Colonic mucosa (tissue), 4 donors: Measurements from ENCODE around the gene RAD51B. TPM values are rescaled to one million over a fixed set of nuclear protein-coding genes. Genes with fewer than 3 reads are reported as not detected.

Experiments used
- DNase-seq: peaks from one replicate; pipeline ENCODE4 v3.0.0-alpha.2; 2020
- H3K27ac ChIP-seq: fragments of 200-600 bp; one replicate; pipeline ENCODE4 v1.8.0; 2021
- H3K27me3 ChIP-seq: fragments of 200-600 bp; one replicate; pipeline ENCODE4 v1.8.0; 2021
- H3K36me3 ChIP-seq: fragments of 200-600 bp; one replicate; pipeline ENCODE4 v1.8.0; 2021
- H3K4me1 ChIP-seq: fragments of 200-600 bp; one replicate; pipeline ENCODE4 v1.8.0; 2021; ENCODE audit warnings: mild to moderate bottlenecking
- H3K4me3 ChIP-seq: fragments of 200-600 bp; one replicate; pipeline ENCODE4 v1.8.0; 2021
- H3K9ac ChIP-seq, 2 donors: one replicate each; pipeline ENCODE4 v1.7.0; 2013; ENCODE audit warnings: control low read depth in 2 of 2, low read depth in 2 of 2, low read length in 2 of 2
- H3K9me3 ChIP-seq: fragments of 200-600 bp; one replicate; pipeline ENCODE4 v1.8.0; 2021
- CTCF ChIP-seq: fragments of 200-600 bp; IDR thresholded peaks from one replicate; pipeline ENCODE4 v1.8.0; 2022; ENCODE audit warnings: antibody characterized with exemption, mild to moderate bottlenecking
- intact Hi-C: fragments of 100-400 bp; cut with DNase I; formaldehyde crosslinking; loops from one replicate; pipeline ENCODE4 v1.14.1; 2022
- total RNA-seq, 2 donors: library from RNA; stranded (reverse); fragmentation: NEBNext Ultra II Directional in 1 of 2; extraction: Animal tissue kit (Norgen Biotek cat#: 25700) in 1 of 2; gene quantifications; one replicate each; pipeline ENCODE4 v1.2.1, GENCODE V29; 2021
- donor health status: healthy.
- donor health status: DM: no; HTN: no; CAD: no.
- donor health status: DM: no; HTN: no; CAD: no.

The RAD51B gene
- total RNA-seq, 2 donors from 2014 or later: 12.7 to 22.0 TPM

- no peak overlapping the region for H3K9ac ChIP-seq
- no peak for DNase-seq
- H3K27me3 ChIP-seq: no peaks in the 10 kb centered on the region
- no peaks in the 10 kb centered on the region for H3K9me3 ChIP-seq
- TF ChIP-seq CTCF: no peak
- H3K4me3 ChIP-seq: no peak overlapping the region
- no peaks in the 10 kb centered on the region for H3K4me1 ChIP-seq
- intact Hi-C loops: no loop called here
- no peaks in the 10 kb centered on the region for H3K36me3 ChIP-seq
- H3K27ac ChIP-seq: no peak overlapping the region
These were observed 66.6 kb downstream of the RAD51B start for GRCh38 chr14:67886191-67886590.

GRCh38 chr14:67887478-67887877, 67.9 kb downstream of the RAD51B start:
- no peaks in the 10 kb centered on the region for H3K9me3 ChIP-seq
- no peak for DNase-seq
- intact Hi-C loops: no loop called here
- no peaks in the 10 kb centered on the region for H3K36me3 ChIP-seq
- no peaks in the 10 kb centered on the region for H3K27me3 ChIP-seq
- no peaks in the 10 kb centered on the region for H3K4me1 ChIP-seq
- H3K27ac ChIP-seq: no peak overlapping the region
- TF ChIP-seq CTCF: no peak
- no peak overlapping the region for H3K9ac ChIP-seq
- no peak overlapping the region for H3K4me3 ChIP-seq

GRCh38 chr14:67889455-67889854, 69.9 kb downstream of the RAD51B start:
- H3K36me3 ChIP-seq: no peaks in the 10 kb centered on the region
- H3K4me1 ChIP-seq: no peaks in the 10 kb centered on the region
- no peak for TF ChIP-seq CTCF
- intact Hi-C loops: no loop called here
- DNase-seq: no peak
- H3K27ac ChIP-seq: no peak overlapping the region
- H3K27me3 ChIP-seq: no peaks in the 10 kb centered on the region
- H3K4me3 ChIP-seq: no peak overlapping the region
- no peaks in the 10 kb centered on the region for H3K9me3 ChIP-seq
- no peak overlapping the region for H3K9ac ChIP-seq

- intact Hi-C loops: no loop called here
- no peaks in the 10 kb centered on the region for H3K27me3 ChIP-seq
- TF ChIP-seq CTCF: no peak
- H3K4me3 ChIP-seq: no peak overlapping the region
- no peaks in the 10 kb centered on the region for H3K4me1 ChIP-seq
- no peak overlapping the region for H3K9ac ChIP-seq
- H3K9me3 ChIP-seq: no peaks in the 10 kb centered on the region
- H3K27ac ChIP-seq: no peak overlapping the region
- DNase-seq: no peak
- no peaks in the 10 kb centered on the region for H3K36me3 ChIP-seq
These were observed 73.0 kb downstream of the RAD51B start for GRCh38 chr14:67892466-67893100.

GRCh38 chr14:67900231-67900630, 80.7 kb downstream of the RAD51B start:
- Histone ChIP-seq H3K9me3 (no peaks in the 10 kb centered on the region), H3K9ac (no peak overlapping the region), H3K27ac (no peak overlapping the region), H3K27me3 (no peaks in the 10 kb centered on the region), H3K4me1 (no peaks in the 10 kb centered on the region), H3K4me3 (no peak overlapping the region), H3K36me3 (no peaks in the 10 kb centered on the region)
- DNase-seq: no peak
- TF ChIP-seq CTCF: no peak
- intact Hi-C loops: loop anchor here (10.0 kb wide), 1 partner anchor 605 kb away; no protein-coding TSS in a partner anchor
